IMR-90 (cell line): ENCODE measurements around the gene PPP1R8. TPM values are rescaled to one million over a fixed set of nuclear protein-coding genes. Genes with fewer than 3 reads are reported as not detected.

Experiments used
- ATAC-seq: fragments of 200-7000 bp; cut with Tn5 transposase; 2 replicates; pipeline ENCODE4 v1.9.1; 2020; ENCODE audit warnings: low read depth, mild to moderate bottlenecking, moderate library complexity
- BruUV-seq: library from RNA; stranded (reverse); fragments of 400-500 nt; replicated peaks from 2 replicates; lab custom pipeline; 2021; lab: Mats Ljungman, UMichigan
- CTCF ChIA-PET: fragments of 300-600 bp; formaldehyde crosslinking; extraction: SDS; loops from one replicate; lab custom pipeline; 2021; ENCODE audit warnings: antibody characterized with exemption; lab: Yijun Ruan, JAX
- POLR2A ChIA-PET: fragments of 300-600 bp; sonication (Branson Sonifier 250); formaldehyde crosslinking; loops from one replicate; lab custom pipeline; 2022; ENCODE audit warnings: antibody characterized with exemption; ENCODE audit not compliant: unreplicated experiment; lab: Charles Lee
- DNase-seq: peaks from one replicate; pipeline ENCODE4 v3.0.0; 2013
- H2AFZ ChIP-seq: replicated peaks from 2 replicates; pipeline ENCODE3; 2013; ENCODE audit warnings: low read length, mild to moderate bottlenecking; ENCODE audit not compliant: poor library complexity
- H2AK5ac ChIP-seq: 2 replicates; pipeline ENCODE4 v1.6.1; 2013; ENCODE audit warnings: low read depth, low read length, inconsistent platforms
- H2AK9ac ChIP-seq: replicated peaks from 2 replicates; pipeline ENCODE3; 2013; ENCODE audit warnings: mild to moderate bottlenecking, low read depth, low read length, moderate library complexity; ENCODE audit not compliant: poor library complexity
- H2BK120ac ChIP-seq: 2 replicates; pipeline ENCODE4 v1.6.1; 2013; ENCODE audit warnings: low read depth, low read length, inconsistent platforms
- H2BK15ac ChIP-seq: 3 replicates; pipeline ENCODE4 v1.6.1; 2013; ENCODE audit warnings: low read depth, low read length, inconsistent platforms
- H2BK20ac ChIP-seq: 2 replicates; pipeline ENCODE4 v1.6.1; 2013; ENCODE audit warnings: low read depth, mild to moderate bottlenecking, inconsistent platforms, low read length, moderate library complexity
- H2BK5ac ChIP-seq: 2 replicates; pipeline ENCODE4 v1.6.1; 2013; ENCODE audit warnings: mild to moderate bottlenecking, low read depth, low read length, inconsistent platforms; ENCODE audit not compliant: poor library complexity, severe bottlenecking
- H3K14ac ChIP-seq: replicated peaks from 2 replicates; pipeline ENCODE4 v1.6.1; 2013; ENCODE audit warnings: low read depth, low read length, inconsistent platforms
- H3K18ac ChIP-seq: 2 replicates; pipeline ENCODE4 v1.6.1; 2013; ENCODE audit warnings: low read depth, low read length, control low read depth
- H3K23ac ChIP-seq: 2 replicates; pipeline ENCODE4 v1.6.1; 2013; ENCODE audit warnings: low read depth, low read length, inconsistent platforms
- H3K27ac ChIP-seq: 2 replicates; pipeline ENCODE4 v1.5.1; 2013; ENCODE audit warnings: mild to moderate bottlenecking, control low read depth, low read length; ENCODE audit not compliant: insufficient read depth
- H3K27me3 ChIP-seq: 2 replicates; pipeline ENCODE4 v1.6.1; 2013; ENCODE audit warnings: low read length; ENCODE audit not compliant: control insufficient read depth, insufficient read depth
- H3K36me3 ChIP-seq: 2 replicates; pipeline ENCODE4 v1.6.1; 2013; ENCODE audit warnings: low read length, mixed read lengths; ENCODE audit not compliant: control insufficient read depth, insufficient read depth
- H3K4ac ChIP-seq: 2 replicates; pipeline ENCODE4 v1.6.1; 2013; ENCODE audit warnings: low read depth, low read length, inconsistent platforms
- H3K4me1 ChIP-seq: 2 replicates; pipeline ENCODE4 v1.6.1; 2013; ENCODE audit warnings: low read length, mixed read lengths; ENCODE audit not compliant: control insufficient read depth, insufficient read depth
- H3K4me2 ChIP-seq: 2 replicates; pipeline ENCODE4 v1.6.1; 2013; ENCODE audit warnings: low read depth, mild to moderate bottlenecking, control low read depth, low read length, moderate library complexity
- H3K4me3 ChIP-seq: 2 replicates; pipeline ENCODE4 v1.5.1; 2013; ENCODE audit warnings: low read depth, mild to moderate bottlenecking, control low read depth, low read length, moderate library complexity; ENCODE audit not compliant: insufficient read depth
- H3K56ac ChIP-seq: 2 replicates; pipeline ENCODE4 v1.6.1; 2013; ENCODE audit warnings: low read length, inconsistent platforms; ENCODE audit not compliant: insufficient read depth; ENCODE audit errors: extremely low read depth
- H3K79me1 ChIP-seq, 2 experiments: 2 replicates each; pipeline ENCODE4 v1.6.1; 2013; ENCODE audit warnings: low read length in 2 of 2, inconsistent platforms in 1 of 2, low read depth in 1 of 2
- H3K9ac ChIP-seq: 2 replicates; pipeline ENCODE4 v1.6.1; 2013; ENCODE audit warnings: low read depth, low read length, control low read depth
- H3K9me1 ChIP-seq: 2 replicates; pipeline ENCODE4 v1.6.1; 2013; ENCODE audit warnings: low read length, inconsistent platforms; ENCODE audit not compliant: insufficient read depth
- H3K9me3 ChIP-seq: 2 replicates; pipeline ENCODE4 v1.6.1; 2013; ENCODE audit warnings: low read length; ENCODE audit not compliant: control insufficient read depth, insufficient read depth
- H4K20me1 ChIP-seq: 2 replicates; pipeline ENCODE4 v1.6.1; 2013; ENCODE audit warnings: low read length, inconsistent platforms; ENCODE audit not compliant: insufficient read depth
- H4K5ac ChIP-seq: 2 replicates; pipeline ENCODE4 v1.6.1; 2013; ENCODE audit warnings: mild to moderate bottlenecking, low read depth, low read length, control low read depth
- H4K8ac ChIP-seq, 2 experiments: 2 replicates each; pipeline ENCODE4 v1.6.1; 2013; ENCODE audit warnings: low read depth in 2 of 2, low read length in 2 of 2, control low read depth in 1 of 2, inconsistent platforms in 1 of 2
- H4K91ac ChIP-seq: 2 replicates; pipeline ENCODE4 v1.6.1; 2013; ENCODE audit warnings: low read depth, low read length, inconsistent platforms; ENCODE audit not compliant: insufficient read depth
- BHLHE40 ChIP-seq: fragments of 150-350 bp; IDR thresholded peaks from 2 replicates; pipeline ENCODE4 v1.6.1; 2016; ENCODE audit warnings: mild to moderate bottlenecking, low read depth, low read length
- CEBPB ChIP-seq: IDR thresholded peaks from 2 replicates; pipeline ENCODE4 v1.6.1; 2012; ENCODE audit warnings: low read depth, low read length, improper control_type of control experiment
- CHD1 ChIP-seq: IDR thresholded peaks from 2 replicates; pipeline ENCODE4 v1.6.1; 2012; ENCODE audit warnings: low read depth, low read length, improper control_type of control experiment
- ELK1 ChIP-seq: fragments of 150-350 bp; IDR thresholded peaks from 2 replicates; pipeline ENCODE4 v1.6.1; 2016; ENCODE audit warnings: low read depth, mild to moderate bottlenecking, low read length, moderate library complexity, borderline replicate concordance
- FOS ChIP-seq: fragments of 150-350 bp; IDR thresholded peaks from 2 replicates; pipeline ENCODE4 v1.6.1; 2016; ENCODE audit warnings: low read depth, low read length
- MAFK ChIP-seq: IDR thresholded peaks from 2 replicates; pipeline ENCODE4 v1.6.1; 2012; ENCODE audit warnings: low read depth, low read length, improper control_type of control experiment
- MAZ ChIP-seq: IDR thresholded peaks from 2 replicates; pipeline ENCODE4 v1.6.1; 2012; ENCODE audit warnings: low read depth, mild to moderate bottlenecking, low read length, improper control_type of control experiment, moderate library complexity, borderline replicate concordance
- MXI1 ChIP-seq: IDR thresholded peaks from 2 replicates; pipeline ENCODE4 v1.6.1; 2012; ENCODE audit warnings: low read depth, mild to moderate bottlenecking, low read length, moderate library complexity, borderline replicate concordance
- NFE2L2 ChIP-seq: fragments of 150-350 bp; IDR thresholded peaks from 2 replicates; pipeline ENCODE4 v1.6.1; 2016; ENCODE audit warnings: low read depth, mild to moderate bottlenecking, low read length
- POLR2A ChIP-seq: IDR thresholded peaks from 2 replicates; pipeline ENCODE4 v1.6.1; 2012; ENCODE audit warnings: mild to moderate bottlenecking, low read depth, low read length
- RAD21 ChIP-seq: IDR thresholded peaks from 2 replicates; pipeline ENCODE4 v1.6.1; 2012; ENCODE audit warnings: low read length, improper control_type of control experiment
- RCOR1 ChIP-seq: IDR thresholded peaks from 2 replicates; pipeline ENCODE4 v1.6.1; 2012; ENCODE audit warnings: mild to moderate bottlenecking, low read length, improper control_type of control experiment; ENCODE audit not compliant: insufficient replicate concordance
- RFX5 ChIP-seq: IDR thresholded peaks from 2 replicates; pipeline ENCODE4 v1.8.0; 2012; ENCODE audit warnings: low read depth, mild to moderate bottlenecking, low read length, moderate library complexity
- SMC3 ChIP-seq: fragments of 150-350 bp; IDR thresholded peaks from 2 replicates; pipeline ENCODE4 v1.6.1; 2016; ENCODE audit warnings: low read depth, mild to moderate bottlenecking, antibody characterized with exemption, low read length, moderate library complexity
- USF2 ChIP-seq: fragments of 150-350 bp; IDR thresholded peaks from 2 replicates; pipeline ENCODE4 v1.6.1; 2017; ENCODE audit warnings: mild to moderate bottlenecking, antibody characterized with exemption, low read length, low read depth
- WGBS, 2 experiments: methylation state at CpG; one replicate each; pipeline versions ENCODE4 v1.1.5 to v1.1.7; 2013; ENCODE audit warnings: missing lambda C conversion rate in 2 of 2; ENCODE audit not compliant: insufficient read length in 1 of 2; ENCODE audit errors: extremely low coverage in 2 of 2; 5-methylcytosine and 5-hydroxymethylcytosine counted together
- dilution Hi-C: fragments of 300-500 bp; cut with HindIII; formaldehyde crosslinking; loops from one replicate; pipeline ENCODE4 v1.14.3; 2018; ENCODE audit warnings: low sequenced_read_pairs; ENCODE audit not compliant: unreplicated experiment
- in situ Hi-C: fragments of 300-500 bp; cut with MboI; formaldehyde crosslinking; loops from 3 replicates; pipeline ENCODE4 v1.14.3; 2019; ENCODE audit warnings: low sequenced_read_pairs, inconsistent platforms, mixed read lengths
- intact Hi-C: fragments of 100-400 bp; cut with micrococcal nuclease; formaldehyde crosslinking; loops from 2 replicates; pipeline ENCODE4 v1.10.0; 2022
- polyA plus RNA-seq, 3 experiments: library from polyadenylated mRNA; depleted of rRNA; stranded (reverse); fragments of >200 nt; gene quantifications; 2 replicates each; pipeline ENCODE4 v1.2.3, GENCODE V29; 2012; ENCODE audit warnings: low replicate concordance in 1 of 3
- total RNA-seq: library from RNA; depleted of rRNA; stranded (reverse); fragments of >200 nt; gene quantifications from 2 replicates; pipeline ENCODE4 v1.2.3, GENCODE V29; 2012
- TF ChIP-seq, protein P1 (sequence below): conservative IDR thresholded peaks from 2 replicates; pipeline ENCODE4 v1.5.1; 2012; ENCODE audit warnings: mild to moderate bottlenecking, low read depth, low read length, improper control_type of control experiment

PPP1R8 gene
- total and polyA plus RNA-seq, 2 of the 4 experiments (the other 2 are of a cell fraction), result 53.8 to 80.1 TPM

GRCh38 chr1:27806758-27807157 lies 23.8 kb upstream of the PPP1R8 start:
- Histone ChIP-seq H2BK15ac (no peak overlapping the region), H2BK20ac (no peak overlapping the region), H2AK5ac (no peak overlapping the region), H3K4me2 (no peak overlapping the region), H3K9me1 (peaks cover 5% of the 10 kb centered on the region; the same call in 1 of the 2 replicates), H3K56ac (no peak overlapping the region), H3K9me3 (no peaks in the 10 kb centered on the region), H3K4ac (no peak overlapping the region), H4K91ac (no peak overlapping the region), H2AFZ (no peak overlapping the region), H3K36me3 (peaks cover 10% of the 10 kb centered on the region), H2BK5ac (no peak overlapping the region), H4K8ac (no peak overlapping the region), H4K20me1 (no peaks in the 10 kb centered on the region), H3K4me1 (no peaks in the 10 kb centered on the region), H2BK120ac (no peak overlapping the region), H3K27ac (no peak overlapping the region), H3K23ac (no peak overlapping the region), H3K27me3 (no peaks in the 10 kb centered on the region), H4K5ac (no peak overlapping the region), H3K4me3 (no peak overlapping the region), H3K14ac (no peak overlapping the region), H2AK9ac (no peak overlapping the region), H3K9ac (no peak overlapping the region), H3K79me1 (peaks cover 0 to 4% of the 10 kb centered on the region in 2 experiments; a peak in 1 of 4 replicates), H3K18ac (no peak overlapping the region)
- ChIA-PET POLR2A (no interaction called here), CTCF (no interaction called here)
- in situ Hi-C loops, result no loop called here
- TF ChIP-seq USF2 (no peak), BHLHE40 (no peak), RFX5 (no peak), MXI1 (no peak), ELK1 (no peak), MAZ (no peak), SMC3 (no peak), FOS (no peak), CEBPB (no peak), CHD1 (no peak), RCOR1 (no peak), RAD21 (no peak), NFE2L2 (no peak), POLR2A (no peak), MAFK (no peak)
- TF ChIP-seq, protein P1, sequence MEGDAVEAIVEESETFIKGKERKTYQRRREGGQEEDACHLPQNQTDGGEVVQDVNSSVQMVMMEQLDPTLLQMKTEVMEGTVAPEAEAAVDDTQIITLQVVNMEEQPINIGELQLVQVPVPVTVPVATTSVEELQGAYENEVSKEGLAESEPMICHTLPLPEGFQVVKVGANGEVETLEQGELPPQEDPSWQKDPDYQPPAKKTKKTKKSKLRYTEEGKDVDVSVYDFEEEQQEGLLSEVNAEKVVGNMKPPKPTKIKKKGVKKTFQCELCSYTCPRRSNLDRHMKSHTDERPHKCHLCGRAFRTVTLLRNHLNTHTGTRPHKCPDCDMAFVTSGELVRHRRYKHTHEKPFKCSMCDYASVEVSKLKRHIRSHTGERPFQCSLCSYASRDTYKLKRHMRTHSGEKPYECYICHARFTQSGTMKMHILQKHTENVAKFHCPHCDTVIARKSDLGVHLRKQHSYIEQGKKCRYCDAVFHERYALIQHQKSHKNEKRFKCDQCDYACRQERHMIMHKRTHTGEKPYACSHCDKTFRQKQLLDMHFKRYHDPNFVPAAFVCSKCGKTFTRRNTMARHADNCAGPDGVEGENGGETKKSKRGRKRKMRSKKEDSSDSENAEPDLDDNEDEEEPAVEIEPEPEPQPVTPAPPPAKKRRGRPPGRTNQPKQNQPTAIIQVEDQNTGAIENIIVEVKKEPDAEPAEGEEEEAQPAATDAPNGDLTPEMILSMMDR, result no peak
- WGBS, 2 experiments, result no CpG with 5 or more reads among the region's 7 CpGs
- intact Hi-C loops, result no loop called here
- ATAC-seq (no peak), DNase-seq (no peak)
- BruUV-seq, result no TSS peak
- dilution Hi-C loops, result no loop called here
